ENCODE data around the gene DYNLT5.
"Not testable (repeated sequence)": the region's sequence is repeated elsewhere in the genome, so short reads cannot be mapped to it uniquely, and the experiment has no call there.

DYNLT5 gene

DNA sequence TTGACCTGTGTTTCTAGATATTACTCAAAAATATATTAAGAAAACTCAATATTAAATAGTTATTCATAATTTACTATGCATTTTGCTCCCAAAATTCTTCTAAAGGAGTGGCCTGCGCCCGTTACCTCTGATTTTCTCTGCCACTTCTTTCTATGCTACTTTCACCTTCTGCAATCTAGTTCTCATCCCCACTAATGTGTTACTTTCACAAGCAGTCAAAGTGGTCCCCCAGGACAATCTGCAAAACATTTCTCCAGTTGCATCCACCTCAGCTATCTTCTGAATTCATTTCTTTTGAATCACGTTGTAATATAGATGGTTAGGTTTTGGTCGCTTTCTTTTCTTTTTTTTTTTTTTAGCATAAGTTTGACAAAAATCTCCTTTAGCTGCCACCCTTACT is 35.4 kb downstream of the DYNLT5 start:
- DNase-seq (ENCODE audit: extremely low read depth in 1 of 2, low read depth in 1 of 2) = no peak

DNA sequence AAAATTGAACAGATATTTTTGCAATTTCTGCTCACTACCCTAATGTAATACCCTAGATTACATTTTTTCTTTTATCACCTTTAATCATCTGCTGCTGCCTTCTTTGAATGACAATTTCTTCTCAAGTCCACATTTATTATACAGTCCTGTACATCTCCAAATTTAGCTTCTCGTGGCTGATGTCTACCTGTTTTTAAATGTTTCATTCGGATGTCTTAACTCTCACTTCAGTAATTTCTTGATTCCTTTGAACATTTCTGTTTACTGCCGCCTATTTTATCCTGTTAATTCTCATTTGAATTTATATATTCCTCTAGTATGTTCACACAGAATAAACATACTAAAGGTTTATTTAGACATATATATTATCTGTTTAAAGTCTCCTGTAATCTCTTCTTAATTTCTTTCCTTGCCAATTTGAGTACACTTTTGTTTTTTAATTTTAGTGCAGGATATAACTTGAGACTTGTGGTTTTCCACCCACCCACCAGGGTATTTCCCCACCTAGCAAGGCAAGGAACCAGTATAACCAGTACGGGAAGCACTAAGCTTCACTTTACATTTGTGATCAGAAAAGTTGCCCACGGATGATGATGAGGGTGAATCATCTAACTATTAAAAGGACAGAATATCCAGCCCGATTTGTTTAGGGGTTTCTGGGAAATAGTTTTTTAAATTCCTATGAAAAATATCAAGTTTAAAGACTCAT is 36.1 kb downstream of the DYNLT5 start:
- peak; percentile 13 to 40 for DNase-seq (ENCODE audit: extremely low read depth in 1 of 2, low read depth in 1 of 2)

DNA sequence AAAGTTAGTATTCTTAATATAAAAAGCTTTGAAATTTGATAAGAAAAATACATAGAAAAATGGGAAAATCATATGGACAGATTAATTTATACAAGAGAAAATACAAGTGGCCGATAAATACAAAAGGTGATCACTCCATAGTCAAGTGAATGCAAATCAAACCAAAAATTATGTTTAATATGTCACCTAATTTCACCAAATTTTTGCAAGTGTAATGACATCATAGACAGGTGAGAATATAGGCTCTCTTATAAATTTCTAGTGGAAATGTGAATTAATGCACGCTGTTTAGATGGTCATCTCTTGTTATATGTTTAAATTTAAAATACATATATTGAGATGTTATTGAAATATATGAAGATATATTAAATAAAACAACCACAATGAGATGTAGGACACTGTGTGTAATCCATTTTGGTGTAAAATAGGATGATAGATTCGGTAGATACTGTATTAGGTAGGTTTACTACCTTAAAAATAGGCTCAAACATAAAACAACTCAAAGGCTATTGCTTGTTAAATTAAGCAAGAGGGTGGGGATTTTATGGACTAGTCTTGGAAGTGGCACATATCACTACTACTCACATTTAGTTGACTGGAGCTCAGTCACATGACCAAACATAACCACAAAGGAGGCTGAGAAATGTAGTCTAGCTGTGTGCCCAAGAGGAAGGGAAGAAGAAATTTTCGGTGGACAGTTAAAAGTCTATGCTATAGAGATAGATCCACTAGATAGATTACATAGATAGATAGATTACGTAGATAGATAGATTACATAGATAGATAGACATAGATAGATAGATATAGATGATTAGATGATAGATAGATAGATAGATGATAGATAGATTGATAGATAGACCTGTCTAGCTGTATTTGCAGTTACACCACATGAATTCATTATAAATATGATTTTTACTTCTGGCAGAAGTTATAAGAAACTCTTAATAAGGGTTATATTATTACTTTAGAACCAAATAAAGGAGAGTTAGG is 39.7 kb downstream of the DYNLT5 start:
- no peak for DNase-seq (ENCODE audit: extremely low read depth in 1 of 2, low read depth in 1 of 2)

DNA sequence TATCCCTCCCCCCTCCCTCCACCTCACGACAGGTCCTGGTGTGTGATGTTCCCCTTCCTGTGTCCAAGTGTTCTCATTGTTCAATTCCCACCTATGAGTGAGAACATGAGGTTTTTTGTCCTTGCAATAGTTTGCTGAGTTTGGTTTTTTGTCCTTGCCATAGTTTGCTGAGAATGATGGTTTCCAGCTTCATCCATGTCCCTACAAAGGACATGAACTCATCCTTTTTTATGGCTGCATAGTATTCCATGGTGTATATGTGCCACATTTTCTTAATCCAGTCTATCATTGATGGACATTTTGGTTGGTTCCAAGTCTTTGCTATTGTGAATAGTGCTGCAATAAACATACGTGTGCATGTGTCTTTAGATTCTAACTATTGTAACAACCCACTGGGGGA is 43.6 kb downstream of the DYNLT5 start:
- DNase-seq (ENCODE audit: extremely low read depth in 1 of 2, low read depth in 1 of 2) = not testable (repeated sequence)

DNA sequence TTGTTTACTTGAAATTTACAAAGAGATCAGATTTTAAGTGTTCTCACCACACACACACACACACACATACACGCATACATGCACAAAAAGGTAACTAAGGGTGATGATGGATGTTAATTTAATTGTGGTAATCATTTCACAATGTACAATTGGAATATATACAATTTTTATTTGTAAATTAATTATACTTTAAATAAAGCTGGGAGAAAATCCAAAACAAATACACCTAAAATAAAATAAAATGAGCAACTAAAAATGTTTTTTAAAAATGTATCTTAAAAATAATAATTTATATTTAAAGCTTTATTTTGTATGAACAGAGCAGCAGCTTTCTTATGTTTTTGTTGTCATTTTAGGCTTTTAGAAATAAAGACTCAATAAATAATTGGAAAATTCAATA is 57.0 kb downstream of the DYNLT5 start:
- no peak for DNase-seq (ENCODE audit: extremely low read depth in 1 of 2, low read depth in 1 of 2)

DNA sequence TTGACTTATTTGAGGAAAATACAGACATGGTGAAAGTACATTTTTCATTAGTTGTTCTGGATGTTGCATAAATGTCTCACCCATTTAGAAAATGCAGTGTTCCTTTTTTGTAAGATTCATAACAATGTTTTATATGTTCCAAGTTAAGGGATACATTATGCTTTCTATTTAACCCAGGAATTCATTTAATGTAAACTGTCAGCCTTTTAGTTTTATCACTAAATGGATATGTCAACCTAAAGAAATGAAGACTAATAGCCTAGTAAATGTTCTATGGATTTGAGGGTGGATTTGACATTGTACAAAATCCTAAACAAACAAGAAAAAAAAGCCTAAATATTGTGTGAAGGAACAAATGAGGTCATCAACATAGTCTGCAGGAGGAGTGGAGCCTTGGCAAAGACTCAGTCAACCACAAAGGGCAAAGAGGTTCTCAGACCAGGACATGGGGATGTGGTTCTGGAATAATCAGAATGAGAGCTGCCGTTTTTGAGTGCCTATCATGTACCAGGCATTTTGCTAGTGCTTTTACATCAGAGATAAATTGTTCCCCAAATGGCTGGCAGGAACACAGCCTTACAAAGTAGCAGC is 57.6 kb downstream of the DYNLT5 start:
- DNase-seq (ENCODE audit: extremely low read depth in 1 of 2, low read depth in 1 of 2) = no peak

DNA sequence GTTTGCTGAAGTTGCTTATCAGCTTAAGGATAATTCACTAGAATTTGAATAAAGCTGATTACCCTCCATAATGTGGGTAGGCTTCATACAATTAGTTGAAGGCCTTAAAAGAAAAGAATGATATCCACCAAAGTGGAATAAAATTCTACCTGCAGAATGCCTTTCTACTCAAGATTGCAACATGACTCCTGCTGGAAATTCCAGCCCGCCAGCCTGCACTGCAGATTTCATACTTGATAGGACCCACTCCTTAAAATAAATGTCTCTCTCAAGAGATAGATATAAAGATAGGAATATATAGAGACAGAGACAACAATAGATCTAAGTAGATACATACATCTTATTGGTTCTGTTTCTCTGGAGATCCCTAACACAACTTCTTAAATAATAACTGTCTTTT is 72.5 kb downstream of the DYNLT5 start:
- DNase-seq (ENCODE audit: extremely low read depth in 1 of 2, low read depth in 1 of 2) = no peak

Measured in stimulated activated CD8-positive, alpha-beta memory T cell treated with anti-CD3 and anti-CD28 coated beads, Interleukin-7, amount 100 ng/mL, for 48 hours (primary cell).